ENCODE measurements around the gene SLC35F6.
"Not testable (repeated sequence)": the region's sequence is repeated elsewhere in the genome, so short reads cannot be mapped to it uniquely, and the experiment has no call there.

SLC35F6 gene

GRCh38 chr2:26784570-26785234 lies 20.6 kb downstream of the SLC35F6 start:
- no peak for DNase-seq (ENCODE audit: low spot score)

- peak; percentile 98 for DNase-seq (ENCODE audit: low spot score)
These were observed 21.5 kb downstream of the SLC35F6 start, which contains the start of gene CENPA for GRCh38 chr2:26785431-26786206. TSS of gene CENPA (plus strand) at chr2:26786056. CDS start at chr2:26786197, 141 bp downstream.

- no peak for DNase-seq (ENCODE audit: low spot score)
These were observed 22.3 kb downstream of the SLC35F6 start for GRCh38 chr2:26786207-26787028.

GRCh38 chr2:26792720-26793119 lies 28.6 kb downstream of the SLC35F6 start:
- DNase-seq (ENCODE audit: low spot score) = no peak

GRCh38 chr2:26793518-26793917 lies 29.4 kb downstream of the SLC35F6 start:
- no peak for DNase-seq (ENCODE audit: low spot score)

- not testable (repeated sequence) for DNase-seq (ENCODE audit: low spot score)
These were observed 31.1 kb downstream of the SLC35F6 start for GRCh38 chr2:26795135-26795534.

- DNase-seq (ENCODE audit: low spot score) = no peak
These were observed 37.2 kb downstream of the SLC35F6 start for GRCh38 chr2:26801328-26801727.

- no peak for DNase-seq (ENCODE audit: low spot score)
These were observed 37.7 kb downstream of the SLC35F6 start for GRCh38 chr2:26801796-26802195.

GRCh38 chr2:26805241-26805676 lies 41.2 kb downstream of the SLC35F6 start:
- DNase-seq (ENCODE audit: low spot score) = no peak

- DNase-seq (ENCODE audit: low spot score) = no peak
These were observed 43.8 kb downstream of the SLC35F6 start for GRCh38 chr2:26807788-26808460.

GRCh38 chr2:26809211-26809610 lies 45.1 kb downstream of the SLC35F6 start:
- DNase-seq (ENCODE audit: low spot score) = no peak

- DNase-seq (ENCODE audit: low spot score) = no peak
These were observed 45.9 kb downstream of the SLC35F6 start for GRCh38 chr2:26809876-26810577.

GRCh38 chr2:26811261-26811660 lies 47.2 kb downstream of the SLC35F6 start:
- DNase-seq (ENCODE audit: low spot score) = no peak

- no peak for DNase-seq (ENCODE audit: low spot score)
These were observed 48.0 kb downstream of the SLC35F6 start for GRCh38 chr2:26811791-26812694.

GRCh38 chr2:26812731-26813130 lies 48.6 kb downstream of the SLC35F6 start:
- no peak for DNase-seq (ENCODE audit: low spot score)

GRCh38 chr2:26814072-26814765 lies 50.1 kb downstream of the SLC35F6 start:
- not testable (repeated sequence) for DNase-seq (ENCODE audit: low spot score)

- no peak for DNase-seq (ENCODE audit: low spot score)
These were observed 52.8 kb downstream of the SLC35F6 start for GRCh38 chr2:26816893-26817292.

- DNase-seq (ENCODE audit: low spot score) = no peak
These were observed 54.2 kb downstream of the SLC35F6 start for GRCh38 chr2:26818255-26818654.

- no peak for DNase-seq (ENCODE audit: low spot score)
These were observed 54.9 kb downstream of the SLC35F6 start for GRCh38 chr2:26818972-26819371.

- no peak for DNase-seq (ENCODE audit: low spot score)
These were observed 56.8 kb downstream of the SLC35F6 start for GRCh38 chr2:26820932-26821331.
